ENCODE data around the gene UCP3. TPM values are rescaled to one million over a fixed set of nuclear protein-coding genes. Genes with fewer than 3 reads are reported as not detected.

Gene UCP3
- total and polyA plus RNA-seq, 3 experiments from 2014 or later = 0.36 to 2.9 (median 2.8) TPM

DNA sequence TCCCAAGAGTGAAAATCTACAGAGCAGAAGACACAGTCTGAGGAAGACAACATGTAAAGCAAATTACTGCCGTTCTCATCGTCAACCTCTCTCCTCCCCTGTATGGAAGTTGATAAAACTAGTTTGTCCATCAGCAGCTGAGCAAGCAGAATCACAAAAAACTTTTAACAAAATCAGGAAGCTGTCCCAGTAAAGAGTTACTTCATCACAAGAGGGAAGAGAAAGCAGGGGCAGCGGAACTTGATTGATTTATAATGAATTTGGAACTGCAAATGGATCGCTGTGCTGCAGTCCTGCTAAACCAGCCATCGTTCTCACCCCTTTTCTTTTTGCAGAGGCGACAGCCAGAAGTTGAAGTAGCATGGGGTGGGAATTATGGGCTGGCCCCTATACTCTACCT is 13.7 kb upstream of the UCP3 start:
- Histone ChIP-seq H3K36me3 (ENCODE audit: insufficient read depth, low read length) (no peaks in the 10 kb centered on the region), H3K27me3 (ENCODE audit: insufficient read depth, low read length, poor library complexity, severe bottlenecking) (no peaks in the 10 kb centered on the region), H3K27ac (ENCODE audit: low read depth, low read length) (no peak overlapping the region), H3K4me1 (ENCODE audit: insufficient read depth, low read length) (peaks cover 34% of the 10 kb centered on the region), H3K4me3 (ENCODE audit: low read length) (no peak overlapping the region), H3K9me3 (ENCODE audit: low read length) (no peaks in the 10 kb centered on the region)
- H3K27ac Mint-ChIP-seq = no peak overlapping the region
- peaks cover 12 to 34% (median 12%) of the 10 kb centered on the region in 3 donors for H3K4me1 Mint-ChIP-seq
- H3K9me3 Mint-ChIP-seq = no peaks in the 10 kb centered on the region
- H3K4me3 Mint-ChIP-seq = no peak overlapping the region
- H3K36me3 Mint-ChIP-seq = peaks cover 12 to 31% (median 17%) of the 10 kb centered on the region in 3 donors
- no peak for DNase-seq
- POLR2A ChIA-PET = no interaction called here
- H3K27me3 Mint-ChIP-seq = no peaks in the 10 kb centered on the region
- CTCF ChIA-PET = no interaction called here

DNA sequence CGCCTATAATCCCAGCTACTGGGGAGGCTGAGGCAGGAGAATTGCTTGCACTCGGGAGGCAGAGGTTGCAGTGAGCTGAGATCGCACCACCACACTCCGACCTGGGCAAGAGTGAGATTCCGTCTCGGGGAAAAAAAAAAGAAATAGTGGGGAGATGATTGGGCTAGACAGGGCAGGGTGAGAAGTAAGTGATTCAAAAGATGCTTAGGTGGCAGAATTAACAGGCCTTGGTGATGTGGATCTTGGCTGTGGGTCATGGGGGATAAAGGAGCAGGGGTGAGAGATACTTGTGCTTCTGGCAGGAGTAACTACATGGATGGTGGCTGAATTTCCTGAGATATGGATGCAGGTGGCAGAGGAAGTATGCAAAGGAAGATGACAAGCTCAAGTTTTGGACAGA is 13.1 kb upstream of the UCP3 start:
- H3K36me3 Mint-ChIP-seq = peaks cover 15 to 34% (median 15%) of the 10 kb centered on the region in 3 donors
- H3K4me1 ChIP-seq (ENCODE audit: insufficient read depth, low read length) = peaks cover 34% of the 10 kb centered on the region
- no peak overlapping the region for H3K27ac ChIP-seq (ENCODE audit: low read depth, low read length)
- H3K4me3 Mint-ChIP-seq = no peak overlapping the region
- H3K4me3 ChIP-seq (ENCODE audit: low read length) = no peak overlapping the region
- no peak overlapping the region for H3K27ac Mint-ChIP-seq
- ChIA-PET POLR2A (no interaction called here), CTCF (interaction anchor here (1.3 kb wide), 1 partner anchor 17 kb away, joined by 3 read pairs; no protein-coding TSS in a partner anchor)
- H3K4me1 Mint-ChIP-seq = peaks cover 14 to 39% (median 14%) of the 10 kb centered on the region in 3 donors
- H3K27me3 ChIP-seq (ENCODE audit: insufficient read depth, low read length, poor library complexity, severe bottlenecking) = no peaks in the 10 kb centered on the region
- no peaks in the 10 kb centered on the region for H3K9me3 ChIP-seq (ENCODE audit: low read length)
- H3K36me3 ChIP-seq (ENCODE audit: insufficient read depth, low read length) = no peaks in the 10 kb centered on the region
- no peaks in the 10 kb centered on the region for H3K27me3 Mint-ChIP-seq
- H3K9me3 Mint-ChIP-seq = no peaks in the 10 kb centered on the region
- DNase-seq = no peak

DNA sequence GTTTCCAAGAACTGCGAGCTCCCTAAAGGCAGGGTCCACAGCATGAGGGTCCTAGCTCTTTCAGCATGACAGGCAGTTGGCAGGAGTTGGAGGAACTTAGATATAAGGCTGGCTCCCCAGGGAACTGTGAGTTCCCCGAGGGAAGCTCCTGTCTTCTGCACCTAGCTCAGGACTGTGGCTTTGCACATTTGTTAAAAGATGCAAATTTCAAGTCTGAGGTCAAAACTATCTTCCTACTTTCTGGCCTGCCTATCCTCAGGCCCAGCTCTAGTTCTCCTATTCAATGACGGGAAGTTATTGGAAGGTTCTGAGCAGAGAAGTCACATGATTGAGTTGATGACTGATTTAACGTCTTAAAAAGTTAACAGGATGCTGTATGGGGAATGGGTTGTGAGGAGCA is 11.7 kb upstream of the UCP3 start:
- no peaks in the 10 kb centered on the region for H3K9me3 ChIP-seq (ENCODE audit: low read length)
- Mint-ChIP-seq H3K4me1 (peaks cover 17 to 44% (median 19%) of the 10 kb centered on the region in 3 donors), H3K36me3 (peaks cover 15 to 38% (median 22%) of the 10 kb centered on the region in 3 donors), H3K4me3 (no peak overlapping the region), H3K9me3 (no peaks in the 10 kb centered on the region), H3K27me3 (no peaks in the 10 kb centered on the region), H3K27ac (no peak overlapping the region)
- ChIA-PET POLR2A (no interaction called here), CTCF (interaction anchor here (0.8 to 1.6 kb wide), 5 partner anchors 9 to 57 kb away, joined by 3 to 5 read pairs (median 3); no protein-coding TSS in a partner anchor)
- H3K4me3 ChIP-seq (ENCODE audit: low read length) = no peak overlapping the region
- peaks cover 44% of the 10 kb centered on the region for H3K4me1 ChIP-seq (ENCODE audit: insufficient read depth, low read length)
- no peaks in the 10 kb centered on the region for H3K27me3 ChIP-seq (ENCODE audit: insufficient read depth, low read length, poor library complexity, severe bottlenecking)
- no peak overlapping the region for H3K27ac ChIP-seq (ENCODE audit: low read depth, low read length)
- no peaks in the 10 kb centered on the region for H3K36me3 ChIP-seq (ENCODE audit: insufficient read depth, low read length)
- DNase-seq = no peak

DNA sequence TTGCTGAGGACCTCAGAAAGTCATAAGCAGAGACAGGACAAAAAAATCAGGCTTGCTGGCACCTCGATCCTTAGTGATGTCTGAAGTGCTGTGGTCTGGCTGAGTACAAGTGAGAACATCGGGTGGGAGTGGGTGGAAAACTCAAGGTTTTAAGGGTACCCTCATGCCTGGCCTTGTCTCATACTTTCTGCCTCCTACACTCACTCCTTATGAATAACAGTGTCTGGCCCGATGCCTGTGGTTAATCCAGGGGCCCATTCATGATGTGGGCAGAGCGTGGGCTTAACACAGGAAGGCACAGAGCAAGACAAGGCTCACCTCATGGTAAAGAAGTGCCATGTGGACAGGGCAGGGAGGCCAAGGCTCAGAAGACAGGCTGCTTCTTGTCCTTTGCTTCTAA is 11.0 kb upstream of the UCP3 start:
- H3K9me3 ChIP-seq (ENCODE audit: low read length) = no peaks in the 10 kb centered on the region
- POLR2A ChIA-PET = no interaction called here
- Mint-ChIP-seq H3K9me3 (no peaks in the 10 kb centered on the region), H3K4me1 (peaks cover 23 to 47% (median 26%) of the 10 kb centered on the region in 3 donors), H3K36me3 (peaks cover 15 to 39% (median 20%) of the 10 kb centered on the region in 3 donors), H3K27me3 (no peaks in the 10 kb centered on the region), H3K27ac (peak overlapping the region in 4 of 8 donors; percentile 59 to 95 (median 74)), H3K4me3 (peak overlapping the region in 4 of 7 donors; percentile 7 to 84 (median 58))
- H3K4me1 ChIP-seq (ENCODE audit: insufficient read depth, low read length) = peaks cover 51% of the 10 kb centered on the region
- CTCF ChIA-PET = interaction anchor here (1.3 to 1.8 kb wide), 4 partner anchors 13 to 56 kb away, joined by 3 to 5 read pairs (median 4); no protein-coding TSS in a partner anchor
- DNase-seq = no peak
- no peak overlapping the region for H3K4me3 ChIP-seq (ENCODE audit: low read length)
- no peak overlapping the region for H3K27ac ChIP-seq (ENCODE audit: low read depth, low read length)
- no peaks in the 10 kb centered on the region for H3K36me3 ChIP-seq (ENCODE audit: insufficient read depth, low read length)
- no peaks in the 10 kb centered on the region for H3K27me3 ChIP-seq (ENCODE audit: insufficient read depth, low read length, poor library complexity, severe bottlenecking)

DNA sequence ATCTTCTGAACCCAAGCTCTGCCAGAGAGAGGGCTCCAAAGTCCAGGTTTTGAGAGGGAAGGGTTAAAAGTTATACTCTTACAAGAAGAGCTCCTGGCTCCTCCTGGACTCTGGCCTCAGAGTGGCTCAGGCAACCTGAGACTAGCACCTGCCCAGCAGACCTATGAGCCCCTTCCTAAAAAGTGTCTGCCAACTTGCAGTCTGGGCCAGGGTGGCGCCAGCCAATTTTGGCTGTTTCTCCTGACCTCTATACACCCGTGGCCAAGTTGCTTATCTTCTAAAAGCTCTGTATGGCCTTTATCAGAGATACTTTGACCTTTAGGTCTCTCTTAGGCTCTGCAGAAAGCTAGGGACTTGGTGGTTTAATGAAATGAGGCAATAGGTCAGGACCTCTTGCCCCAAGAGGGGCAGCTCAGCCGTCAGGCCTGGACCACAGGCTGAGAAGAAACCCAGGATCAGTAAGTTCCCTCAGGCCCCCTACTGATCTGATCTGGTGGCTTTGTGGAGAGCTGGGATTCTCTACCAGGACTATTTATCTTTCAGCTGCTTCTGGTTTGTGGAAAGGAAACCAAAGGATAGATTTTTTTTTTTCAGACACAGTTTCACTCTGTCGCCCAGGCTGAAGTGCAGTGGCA is 10.3 kb upstream of the UCP3 start:
- Mint-ChIP-seq H3K9me3 (no peaks in the 10 kb centered on the region), H3K36me3 (peaks cover 15 to 39% (median 17%) of the 10 kb centered on the region in 3 donors), H3K4me3 (peak overlapping the region in 4 of 7 donors; percentile 7 to 84 (median 58)), H3K27me3 (no peaks in the 10 kb centered on the region), H3K4me1 (peaks cover 26 to 52% (median 30%) of the 10 kb centered on the region in 3 donors), H3K27ac (peak overlapping the region in 3 of 8 donors; percentile 59 to 95 (median 87))
- CTCF ChIA-PET = interaction anchor here (1.3 to 1.8 kb wide), 4 partner anchors 13 to 56 kb away, joined by 3 to 5 read pairs (median 4); no protein-coding TSS in a partner anchor
- H3K9me3 ChIP-seq (ENCODE audit: low read length) = no peaks in the 10 kb centered on the region
- DNase-seq = no peak
- peaks cover 57% of the 10 kb centered on the region for H3K4me1 ChIP-seq (ENCODE audit: insufficient read depth, low read length)
- no peak overlapping the region for H3K27ac ChIP-seq (ENCODE audit: low read depth, low read length)
- H3K27me3 ChIP-seq (ENCODE audit: insufficient read depth, low read length, poor library complexity, severe bottlenecking) = no peaks in the 10 kb centered on the region
- no peaks in the 10 kb centered on the region for H3K36me3 ChIP-seq (ENCODE audit: insufficient read depth, low read length)
- no peak overlapping the region for H3K4me3 ChIP-seq (ENCODE audit: low read length)
- POLR2A ChIA-PET = interaction anchor here (1.2 kb wide), 1 partner anchor 14 kb away, joined by 4 read pairs; no protein-coding TSS in a partner anchor

GRCh38 chr11:74018331-74019005 is 9.6 kb upstream of the UCP3 start:
- H3K9me3 Mint-ChIP-seq = no peaks in the 10 kb centered on the region
- no peaks in the 10 kb centered on the region for H3K9me3 ChIP-seq (ENCODE audit: low read length)
- H3K27ac ChIP-seq (ENCODE audit: low read depth, low read length) = no peak overlapping the region
- H3K4me3 ChIP-seq (ENCODE audit: low read length) = no peak overlapping the region
- H3K36me3 ChIP-seq (ENCODE audit: insufficient read depth, low read length) = no peaks in the 10 kb centered on the region
- DNase-seq = no peak
- H3K4me1 Mint-ChIP-seq = peaks cover 29 to 51% (median 37%) of the 10 kb centered on the region in 3 donors
- peaks cover 9 to 33% (median 14%) of the 10 kb centered on the region in 3 donors for H3K36me3 Mint-ChIP-seq
- H3K27me3 ChIP-seq (ENCODE audit: insufficient read depth, low read length, poor library complexity, severe bottlenecking) = no peaks in the 10 kb centered on the region
- H3K27ac Mint-ChIP-seq = peak overlapping the region in 4 of 8 donors; percentile 17 to 75 (median 64)
- H3K4me1 ChIP-seq (ENCODE audit: insufficient read depth, low read length) = peaks cover 64% of the 10 kb centered on the region
- H3K4me3 Mint-ChIP-seq = peak overlapping the region in 1 of 7 donors; percentile 68
- ChIA-PET CTCF (interaction anchor here (0.6 to 1.8 kb wide), 4 partner anchors 13 to 36 kb away, joined by 3 to 4 read pairs (median 4); no protein-coding TSS in a partner anchor), POLR2A (interaction anchor here (1.2 kb wide), 1 partner anchor 13 kb away, joined by 4 read pairs; no protein-coding TSS in a partner anchor)
- H3K27me3 Mint-ChIP-seq = no peaks in the 10 kb centered on the region

DNA sequence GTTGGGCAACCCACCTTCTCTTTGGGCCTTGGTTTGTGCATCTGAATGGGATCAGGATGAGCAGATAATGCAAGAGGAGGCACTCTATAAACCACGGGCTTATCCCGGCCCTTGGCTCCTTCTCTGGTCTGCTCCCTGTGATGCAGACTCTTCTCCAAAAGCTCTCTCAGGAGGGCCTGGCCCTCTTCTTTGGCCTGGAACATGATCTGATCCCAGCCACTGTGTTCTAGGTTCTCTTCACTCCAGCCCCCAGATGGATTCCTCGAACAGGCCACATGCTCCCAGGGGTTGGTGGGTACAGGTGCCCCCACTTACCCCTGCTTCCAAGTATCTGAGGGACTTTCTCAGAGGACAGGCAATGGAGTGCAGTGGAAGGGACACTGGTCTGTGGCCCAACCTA is 8.7 kb upstream of the UCP3 start:
- H3K9me3 Mint-ChIP-seq = no peaks in the 10 kb centered on the region
- CTCF ChIA-PET = no interaction called here
- H3K27ac Mint-ChIP-seq = peak overlapping the region in 2 of 8 donors; percentile 17 to 50
- no peak overlapping the region for H3K27ac ChIP-seq (ENCODE audit: low read depth, low read length)
- H3K9me3 ChIP-seq (ENCODE audit: low read length) = no peaks in the 10 kb centered on the region
- H3K4me3 Mint-ChIP-seq = no peak overlapping the region
- POLR2A ChIA-PET = no interaction called here
- H3K27me3 Mint-ChIP-seq = no peaks in the 10 kb centered on the region
- H3K27me3 ChIP-seq (ENCODE audit: insufficient read depth, low read length, poor library complexity, severe bottlenecking) = no peaks in the 10 kb centered on the region
- no peak overlapping the region for H3K4me3 ChIP-seq (ENCODE audit: low read length)
- H3K36me3 ChIP-seq (ENCODE audit: insufficient read depth, low read length) = no peaks in the 10 kb centered on the region
- no peak for DNase-seq
- H3K36me3 Mint-ChIP-seq = peaks cover 8 to 27% (median 12%) of the 10 kb centered on the region in 3 donors
- H3K4me1 Mint-ChIP-seq = peaks cover 30 to 54% (median 44%) of the 10 kb centered on the region in 3 donors
- H3K4me1 ChIP-seq (ENCODE audit: insufficient read depth, low read length) = peaks cover 72% of the 10 kb centered on the region
